Heart left ventricle (tissue), 13 donors: ENCODE data around the gene SACS.
A peak's percentile ranks its signal among the peaks of the same experiment; 100 is the strongest.

Experiments
- CTCF ChIP-seq, 12 donors: fragments of 200-600 bp; sonication (generic) in 4 of 12; IDR thresholded peaks; one replicate each; pipeline versions ENCODE4 v1.5.0 to v1.8.0; 2018 to 2022; ENCODE audit warnings: antibody characterized with exemption in 12 of 12, mild to moderate bottlenecking in 5 of 12
- POLR2A ChIP-seq, 2 donors: fragments of 450-650 bp; IDR thresholded peaks; one replicate each; pipeline ENCODE4 v1.6.1; 2017; ENCODE audit warnings: antibody characterized with exemption in 2 of 2, mild to moderate bottlenecking in 2 of 2, moderate library complexity in 2 of 2
- donor health status: ischemic (EF 13 %, LVEDD 7.1; RV severe dilation, severe dysfunction).
- donor health status: DM: no; HTN: yes; CAD: no.
- donor health status: DM: no; HTN: no; CAD: no.
- donor health status: ischemic (EF 25% LVEDD 6.9; RV normal size, moderate dysfunction).
- donor health status: ischemic (EF 25% LVEDD 5.7; RV mildly dilated, moderate dysfunction).
- donor health status: ischemic (EF 35%, LVEDD 5.7; RV mildly dilated, moderate dysfunction).
- donor health status: nonischemic (EF 11% LVEDD 7.7; RV severe dilation, severe dysfunction).
- donor health status: DM: yes; HTN: yes; CAD: no.
- donor health status: PGD.
- donor health status: ischemic (EF 29% LVEDD 5.4; RV normal size, mild dysfunction).
- donor health status: nonischemic (EF 23%, LVEDD 6.1; RV moderate dilation, normal function).

- TF ChIP-seq CTCF (IDR thresholded peaks at IDR 0.05) (peak in 11 of 12 donors; percentile 37 to 79 (median 57)), POLR2A (IDR thresholded peaks at IDR 0.05) (no peak)
These were observed 32.9 kb upstream of the SACS start for GRCh38 chr13:23466144-23467002.
